Liver (tissue), 9 donors: ENCODE results near the gene GOSR2. TPM values are rescaled to one million over a fixed set of nuclear protein-coding genes. Genes with fewer than 3 reads are reported as not detected.

Experiments used
- DNase-seq: peaks from one replicate; pipeline ENCODE4 v3.0.0-alpha.2; 2017; ENCODE audit warnings: low spot score
- H3K27ac ChIP-seq, 2 donors: one replicate each; pipeline ENCODE4 v1.7.0; 2013; ENCODE audit warnings: inconsistent platforms in 2 of 2, low read length in 2 of 2, control low read depth in 1 of 2, low read depth in 1 of 2, mild to moderate bottlenecking in 1 of 2
- H3K27me3 ChIP-seq, 4 donors: one replicate each; pipeline versions ENCODE4 v1.6.1 to v1.7.0; 2013; ENCODE audit warnings: low read length in 3 of 4, inconsistent platforms in 1 of 4, mild to moderate bottlenecking in 1 of 4, moderate library complexity in 1 of 4; ENCODE audit not compliant: control insufficient read depth in 4 of 4, insufficient read depth in 4 of 4
- H3K36me3 ChIP-seq, 4 donors: one replicate each; pipeline versions ENCODE4 v1.6.1 to v1.7.0; 2013; ENCODE audit warnings: low read length in 3 of 4, mild to moderate bottlenecking in 3 of 4, low read depth in 1 of 4, moderate library complexity in 1 of 4; ENCODE audit not compliant: control insufficient read depth in 4 of 4, insufficient read depth in 3 of 4
- H3K4me1 ChIP-seq, 4 donors: one replicate each; pipeline versions ENCODE4 v1.6.1 to v1.7.0; 2013; ENCODE audit warnings: low read length in 3 of 4, mild to moderate bottlenecking in 3 of 4, moderate library complexity in 1 of 4; ENCODE audit not compliant: control insufficient read depth in 4 of 4, insufficient read depth in 4 of 4
- H3K4me3 ChIP-seq, 3 donors: one replicate each; pipeline versions ENCODE4 v1.6.1 to v1.7.0; 2013; ENCODE audit warnings: low read length in 3 of 3, control low read depth in 1 of 3, low read depth in 1 of 3, mild to moderate bottlenecking in 1 of 3
- H3K9ac ChIP-seq, 2 donors: one replicate each; pipeline ENCODE4 v1.7.0; 2013; ENCODE audit warnings: low read length in 2 of 2, mild to moderate bottlenecking in 2 of 2, moderate library complexity in 2 of 2, control low read depth in 1 of 2, low read depth in 1 of 2
- H3K9me3 ChIP-seq, 4 donors: one replicate each; pipeline versions ENCODE4 v1.6.1 to v1.7.0; 2013; ENCODE audit warnings: low read length in 3 of 4; ENCODE audit not compliant: control insufficient read depth in 4 of 4
- ATF3 ChIP-seq: IDR thresholded peaks from 2 replicates; pipeline ENCODE4 v1.6.1; 2016; ENCODE audit warnings: antibody characterized with exemption
- CTCF ChIP-seq: fragments of 150-350 bp; IDR thresholded peaks from 2 replicates; pipeline ENCODE4 v1.5.1; 2017; ENCODE audit warnings: improper control_type of control experiment, low read depth, low read length; ENCODE audit not compliant: missing input control
- EGR1 ChIP-seq, 2 donors: IDR thresholded peaks; 2 replicates each; pipeline ENCODE4 v1.6.1; 2016 to 2018; ENCODE audit warnings: antibody characterized with exemption in 2 of 2, low read depth in 2 of 2
- FOXA1 ChIP-seq: IDR thresholded peaks from 2 replicates; pipeline ENCODE4 v1.6.1; 2016; ENCODE audit warnings: antibody characterized with exemption
- FOXA2 ChIP-seq: IDR thresholded peaks from 2 replicates; pipeline ENCODE4 v1.6.1; 2016; ENCODE audit warnings: antibody characterized with exemption
- GABPA ChIP-seq, 2 donors: IDR thresholded peaks in 1 of 2; conservative IDR thresholded peaks in 1 of 2; 2 replicates each; pipeline ENCODE4 v1.6.1; 2016; ENCODE audit warnings: antibody characterized with exemption in 2 of 2, mild to moderate bottlenecking in 1 of 2, moderate library complexity in 1 of 2
- HNF4A ChIP-seq, 2 donors: conservative IDR thresholded peaks; 2 replicates each; pipeline ENCODE4 v1.6.1; 2016; ENCODE audit warnings: antibody characterized with exemption in 2 of 2, mild to moderate bottlenecking in 2 of 2
- HNF4G ChIP-seq: IDR thresholded peaks from 2 replicates; pipeline ENCODE4 v1.6.1; 2016; ENCODE audit warnings: antibody characterized with exemption
- JUND ChIP-seq, 2 donors: IDR thresholded peaks; 2 replicates each; pipeline ENCODE4 v1.6.1; 2016; ENCODE audit warnings: antibody characterized with exemption in 2 of 2
- MAX ChIP-seq: IDR thresholded peaks from 2 replicates; pipeline ENCODE4 v1.6.1; 2016; ENCODE audit warnings: antibody characterized with exemption
- NR2F2 ChIP-seq: IDR thresholded peaks from 2 replicates; pipeline ENCODE4 v1.6.1; 2016; ENCODE audit warnings: antibody characterized with exemption
- RAD21 ChIP-seq, 2 donors: IDR thresholded peaks; 2 replicates each; pipeline ENCODE4 v1.6.1; 2016; ENCODE audit warnings: antibody characterized with exemption in 2 of 2, mild to moderate bottlenecking in 2 of 2
- REST ChIP-seq: IDR thresholded peaks from 2 replicates; pipeline ENCODE4 v1.6.1; 2016; ENCODE audit warnings: antibody characterized with exemption, mild to moderate bottlenecking
- RXRA ChIP-seq, 2 donors: IDR thresholded peaks; 2 replicates each; pipeline ENCODE4 v1.6.1; 2017 to 2018; ENCODE audit warnings: antibody characterized with exemption in 2 of 2, mild to moderate bottlenecking in 1 of 2
- SP1 ChIP-seq: IDR thresholded peaks from 2 replicates; pipeline ENCODE4 v1.6.1; 2018; ENCODE audit warnings: antibody characterized with exemption, mild to moderate bottlenecking
- TAF1 ChIP-seq: conservative IDR thresholded peaks from 2 replicates; pipeline ENCODE4 v1.6.1; 2016; ENCODE audit warnings: antibody characterized with exemption, mild to moderate bottlenecking
- YY1 ChIP-seq: IDR thresholded peaks from 2 replicates; pipeline ENCODE4 v1.6.1; 2016; ENCODE audit warnings: antibody characterized with exemption, mild to moderate bottlenecking
- ZBTB33 ChIP-seq: IDR thresholded peaks from 2 replicates; pipeline ENCODE4 v1.6.1; 2016; ENCODE audit warnings: antibody characterized with exemption
- WGBS: extraction: QIAGEN DNeasy Blood & Tissue Kit; methylation state at CpG from one replicate; pipeline ENCODE4 v1.1.7; 2013; 5-methylcytosine and 5-hydroxymethylcytosine counted together
- polyA plus RNA-seq, 2 donors: library from polyadenylated mRNA; stranded (reverse) in 1 of 2; unstranded in 1 of 2; fragments of 200-250 nt in 1 of 2; fragments of >200 nt in 1 of 2; fragmentation: Nextera tagmentation in 1 of 2; extraction: Ambion mirVana in 1 of 2; gene quantifications; one replicate each; pipeline versions ENCODE4 v1.2.1 to v1.2.3, GENCODE V29; 2013 to 2015
- total RNA-seq, 2 donors: library from RNA; depleted of rRNA; stranded (reverse); fragments of >200 nt; gene quantifications; one replicate each; pipeline ENCODE4 v1.2.3, GENCODE V29; 2014
- donor health status: healthy.
- donor health status: healthy.
- donor health status: healthy.
- donor health status: healthy.
- donor health status: healthy.

The GOSR2 gene
- total and polyA plus RNA-seq, 4 donors = 19.9 to 43.8 (median 21.0) TPM

GRCh38 chr17:46915596-46915995, 7.4 kb upstream of the GOSR2 start (continued):
- TF ChIP-seq CTCF = no peak

GRCh38 chr17:46916211-46916610, 6.7 kb upstream of the GOSR2 start:
- Histone ChIP-seq H3K4me3 (no peak overlapping the region), H3K36me3 (no peaks in the 10 kb centered on the region), H3K27me3 (no peaks in the 10 kb centered on the region), H3K9me3 (no peaks in the 10 kb centered on the region), H3K4me1 (no peaks in the 10 kb centered on the region), H3K9ac (no peak overlapping the region), H3K27ac (no peak overlapping the region)
- DNase-seq = no peak
- TF ChIP-seq ZBTB33 (no peak), SP1 (no peak), NR2F2 (no peak), FOXA1 (no peak)
- WGBS = 89% methylated on average over 2 of the region's 2 CpGs

GRCh38 chr17:46916623-46917022, 6.3 kb upstream of the GOSR2 start:
- H3K9ac ChIP-seq = no peak overlapping the region
- no peak for DNase-seq
- 92% methylated on average over 3 of the region's 3 CpGs for WGBS
- H3K27me3 ChIP-seq = no peaks in the 10 kb centered on the region
- TF ChIP-seq REST = no peak
- no peak for TF ChIP-seq FOXA2
- TF ChIP-seq CTCF = no peak
- no peak for TF ChIP-seq RXRA (IDR thresholded peaks at IDR 0.05)
- no peak for TF ChIP-seq MAX
- TF ChIP-seq HNF4A (conservative IDR thresholded peaks at IDR 0.05) = no peak
- no peak for TF ChIP-seq JUND (IDR thresholded peaks at IDR 0.05)
- TF ChIP-seq ATF3 = no peak
- TF ChIP-seq TAF1 = no peak
- no peak for TF ChIP-seq SP1
- TF ChIP-seq RAD21 (IDR thresholded peaks at IDR 0.05) = no peak
- no peak for TF ChIP-seq ZBTB33
- TF ChIP-seq GABPA (IDR thresholded peaks at IDR 0.05 in 1 of 2, conservative IDR thresholded peaks at IDR 0.05 in 1 of 2) = no peak
- TF ChIP-seq NR2F2 = no peak
- no peak for TF ChIP-seq EGR1 (IDR thresholded peaks at IDR 0.05; ENCODE audit: low read depth in 2 of 2)
- no peak for TF ChIP-seq YY1
- TF ChIP-seq FOXA1 = no peak
- no peak for TF ChIP-seq HNF4G
- H3K9me3 ChIP-seq = no peaks in the 10 kb centered on the region
- no peaks in the 10 kb centered on the region for H3K36me3 ChIP-seq
- no peaks in the 10 kb centered on the region for H3K4me1 ChIP-seq
- no peak overlapping the region for H3K4me3 ChIP-seq
- H3K27ac ChIP-seq = no peak overlapping the region
